Gastrocnemius medialis (tissue), 4 donors: ENCODE data around the gene FAM240B. TPM values are rescaled to one million over a fixed set of nuclear protein-coding genes. Genes with fewer than 3 reads are reported as not detected.

ENCODE experiments used
- ATAC-seq, 2 donors: fragments of 150-250 bp; one replicate each; pipeline ENCODE4 v1.9.1; 2016
- DNase-seq, 2 donors: peaks; one replicate each; pipeline ENCODE4 v3.0.0-alpha.2; 2019
- H3K27ac ChIP-seq, 4 donors: fragments of 200-600 bp; sonication (generic); 1 replicate in 1 of 4; 2 replicates in 3 of 4; pipeline ENCODE4 v1.5.1; 2016 to 2018; ENCODE audit warnings: mild to moderate bottlenecking in 2 of 4, moderate library complexity in 1 of 4
- H3K27me3 ChIP-seq, 3 donors: fragments of 200-600 bp; sonication (generic) in 2 of 3; 1 replicate in 1 of 3; 2 replicates in 2 of 3; pipeline versions ENCODE4 v1.5.1 to v1.6.0; 2016 to 2019; ENCODE audit warnings: mild to moderate bottlenecking in 1 of 3, moderate library complexity in 1 of 3
- H3K36me3 ChIP-seq, 2 donors: fragments of 200-600 bp; sonication (generic) in 1 of 2; one replicate each; pipeline ENCODE4 v1.5.1; 2017 to 2018
- H3K4me1 ChIP-seq, 2 donors: fragments of 200-600 bp; sonication (generic) in 1 of 2; one replicate each; pipeline ENCODE4 v1.5.1; 2016 to 2017; ENCODE audit warnings: mild to moderate bottlenecking in 2 of 2
- H3K4me3 ChIP-seq, 4 donors: fragments of 200-600 bp; sonication (generic) in 3 of 4; 1 replicate in 1 of 4; 2 replicates in 3 of 4; pipeline ENCODE4 v1.5.1; 2016 to 2019; ENCODE audit warnings: mild to moderate bottlenecking in 2 of 4
- H3K9me3 ChIP-seq, 3 donors: fragments of 200-600 bp; sonication (generic) in 2 of 3; 1 replicate in 1 of 3; 2 replicates in 2 of 3; pipeline ENCODE4 v1.5.1; 2016 to 2019
- POLR2A ChIP-seq, 2 donors: fragments of 450-650 bp; IDR thresholded peaks; one replicate each; pipeline ENCODE4 v1.6.1; 2017; ENCODE audit warnings: antibody characterized with exemption in 2 of 2, mild to moderate bottlenecking in 2 of 2, moderate library complexity in 2 of 2
- in situ Hi-C, 4 donors: fragments of 200-750 bp; cut with MboI; loops; one replicate each; pipeline versions ENCODE4 v1.15.0 to v1.8.0; 2017; ENCODE audit warnings: low sequenced_read_pairs in 4 of 4
- intact Hi-C: fragments of 100-400 bp; cut with DNase I; formaldehyde crosslinking; loops from one replicate; pipeline ENCODE4 v1.15.1; 2023; ENCODE audit warnings: low total_unique reads
- total RNA-seq, 4 donors: library from RNA; depleted of rRNA; stranded (reverse); fragments of >200 nt; gene quantifications; one replicate each; pipeline versions ENCODE4 v1.1.0 to v1.2.3, GENCODE V29; 2016
- TF ChIP-seq, protein P1 (sequence below), 5 experiments: fragments of 450-650 bp in 3 of 5; fragments of 200-600 bp in 2 of 5; sonication (generic) in 2 of 5; IDR thresholded peaks in 4 of 5; conservative IDR thresholded peaks in 1 of 5; 1 replicate in 4 of 5; 2 replicates in 1 of 5; pipeline ENCODE4 v1.5.1; 2016 to 2019; ENCODE audit warnings: antibody characterized with exemption in 5 of 5, mild to moderate bottlenecking in 3 of 5, moderate library complexity in 3 of 5

FAM240B gene
- total RNA-seq, result not detected

DNA sequence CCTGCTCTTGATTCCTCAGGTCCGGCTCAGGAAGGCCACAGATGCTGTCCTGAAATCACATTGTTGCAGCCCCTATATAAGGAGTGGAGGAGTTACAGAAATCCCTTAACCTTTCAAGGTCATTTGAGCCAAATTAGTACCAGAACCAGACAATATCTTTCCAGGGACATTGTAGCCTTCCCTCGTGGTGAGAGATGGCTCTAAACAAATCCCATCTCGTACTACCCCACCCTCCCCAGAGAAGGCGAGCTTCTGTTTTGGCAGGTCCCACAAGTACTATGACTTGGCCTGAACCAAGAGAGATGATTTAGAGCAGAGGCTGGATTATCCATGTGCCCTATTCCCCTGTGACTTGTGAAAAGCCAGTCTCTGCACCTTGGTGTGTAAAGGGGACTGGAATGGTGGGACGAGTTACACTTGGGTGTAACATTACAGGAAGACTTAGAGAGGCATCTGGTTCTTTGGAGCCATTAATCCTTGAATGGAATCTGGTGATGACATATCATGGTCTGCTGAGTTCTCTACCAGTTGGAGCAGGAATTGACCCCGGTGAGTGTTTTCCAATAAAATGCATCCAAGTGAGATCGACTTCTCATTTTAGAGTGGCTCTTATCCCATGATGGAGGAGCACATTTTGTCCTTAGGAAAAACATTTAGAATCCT lies at the start of gene FAM240B:
Gene FAM240B, minus strand, starts transcription at position 51 of the 663 bp plus-strand sequence. CDS start 16,134 bp downstream, outside the sequence.
- intact Hi-C loops, result no loop called here
- in situ Hi-C loops, result no loop called here
- Histone ChIP-seq H3K4me1 (no peaks in the 10 kb centered on the region), H3K27me3 (no peaks in the 10 kb centered on the region), H3K27ac (no peak within 1 kb of the TSS), H3K36me3 (no peaks in the 10 kb centered on the region), H3K9me3 (no peaks in the 10 kb centered on the region), H3K4me3 (no peak within 1 kb of the TSS)
- DNase-seq (no peak), ATAC-seq (no peak)
- no peak for TF ChIP-seq POLR2A (IDR thresholded peaks at IDR 0.05)
- TF ChIP-seq, protein P1, sequence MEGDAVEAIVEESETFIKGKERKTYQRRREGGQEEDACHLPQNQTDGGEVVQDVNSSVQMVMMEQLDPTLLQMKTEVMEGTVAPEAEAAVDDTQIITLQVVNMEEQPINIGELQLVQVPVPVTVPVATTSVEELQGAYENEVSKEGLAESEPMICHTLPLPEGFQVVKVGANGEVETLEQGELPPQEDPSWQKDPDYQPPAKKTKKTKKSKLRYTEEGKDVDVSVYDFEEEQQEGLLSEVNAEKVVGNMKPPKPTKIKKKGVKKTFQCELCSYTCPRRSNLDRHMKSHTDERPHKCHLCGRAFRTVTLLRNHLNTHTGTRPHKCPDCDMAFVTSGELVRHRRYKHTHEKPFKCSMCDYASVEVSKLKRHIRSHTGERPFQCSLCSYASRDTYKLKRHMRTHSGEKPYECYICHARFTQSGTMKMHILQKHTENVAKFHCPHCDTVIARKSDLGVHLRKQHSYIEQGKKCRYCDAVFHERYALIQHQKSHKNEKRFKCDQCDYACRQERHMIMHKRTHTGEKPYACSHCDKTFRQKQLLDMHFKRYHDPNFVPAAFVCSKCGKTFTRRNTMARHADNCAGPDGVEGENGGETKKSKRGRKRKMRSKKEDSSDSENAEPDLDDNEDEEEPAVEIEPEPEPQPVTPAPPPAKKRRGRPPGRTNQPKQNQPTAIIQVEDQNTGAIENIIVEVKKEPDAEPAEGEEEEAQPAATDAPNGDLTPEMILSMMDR (IDR thresholded peaks at IDR 0.05 in 4 of 5, conservative IDR thresholded peaks at IDR 0.05 in 1 of 5), result no peak

DNA sequence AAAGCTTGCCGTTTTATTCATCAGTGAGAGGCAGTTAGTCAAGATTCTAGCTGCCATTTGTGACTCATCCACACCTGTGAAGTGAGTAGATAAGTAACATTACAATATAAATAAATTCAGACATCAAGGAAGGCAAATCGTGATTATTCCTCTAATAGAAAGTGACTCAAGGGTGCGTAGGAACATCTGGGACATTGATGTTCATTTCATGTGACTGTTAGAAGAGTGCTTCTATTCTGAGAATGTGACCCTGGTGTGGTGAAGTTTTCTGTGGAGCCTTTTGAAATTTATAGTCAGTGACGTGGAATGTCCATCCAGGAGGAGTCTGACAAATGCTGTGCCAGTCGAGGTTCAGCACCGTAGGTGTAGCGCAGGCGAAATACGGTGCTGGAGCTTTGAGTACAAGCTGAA lies 48.4 kb upstream of the FAM240B start:
- no peaks in the 10 kb centered on the region for H3K36me3 ChIP-seq
- in situ Hi-C loops, result no loop called here
- no peak for DNase-seq
- no peak for TF ChIP-seq POLR2A (IDR thresholded peaks at IDR 0.05)
- TF ChIP-seq, protein P1 (IDR thresholded peaks at IDR 0.05 in 4 of 5, conservative IDR thresholded peaks at IDR 0.05 in 1 of 5), result no peak
- H3K4me1 ChIP-seq, result no peaks in the 10 kb centered on the region
- H3K27ac ChIP-seq, result no peak overlapping the region
- H3K27me3 ChIP-seq, result no peaks in the 10 kb centered on the region
- intact Hi-C loops, result no loop called here
- ATAC-seq, result no peak
- no peak overlapping the region for H3K4me3 ChIP-seq
- no peaks in the 10 kb centered on the region for H3K9me3 ChIP-seq

DNA sequence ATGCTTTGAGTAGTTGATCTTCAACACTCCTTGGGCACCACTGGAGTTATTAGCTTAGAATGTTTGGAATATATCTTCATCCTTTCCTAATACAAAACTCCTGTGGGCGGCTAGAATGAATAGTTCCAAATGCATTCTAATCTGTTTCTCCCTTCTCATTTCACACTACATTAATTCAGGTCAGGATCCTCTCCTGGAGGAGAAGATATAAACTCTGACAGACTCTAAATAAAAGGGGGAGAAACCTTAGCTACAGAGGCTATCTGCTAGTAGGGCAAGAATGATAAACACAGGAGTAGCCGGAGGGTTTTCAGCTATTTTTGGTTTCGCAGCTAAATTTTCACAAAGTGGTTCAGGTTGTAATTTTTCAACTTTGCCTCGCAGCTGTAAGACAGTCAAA lies 45.2 kb upstream of the FAM240B start:
- no peaks in the 10 kb centered on the region for H3K4me1 ChIP-seq
- H3K9me3 ChIP-seq, result no peaks in the 10 kb centered on the region
- DNase-seq (no peak), ATAC-seq (no peak)
- H3K27ac ChIP-seq, result no peak overlapping the region
- TF ChIP-seq POLR2A (IDR thresholded peaks at IDR 0.05), result no peak
- TF ChIP-seq, protein P1 (IDR thresholded peaks at IDR 0.05 in 4 of 5, conservative IDR thresholded peaks at IDR 0.05 in 1 of 5), result no peak
- intact Hi-C loops, result no loop called here
- H3K27me3 ChIP-seq, result peaks cover 0 to 2% (median 0%) of the 10 kb centered on the region in 3 donors
- no peak overlapping the region for H3K4me3 ChIP-seq
- in situ Hi-C loops, result no loop called here
- no peaks in the 10 kb centered on the region for H3K36me3 ChIP-seq

DNA sequence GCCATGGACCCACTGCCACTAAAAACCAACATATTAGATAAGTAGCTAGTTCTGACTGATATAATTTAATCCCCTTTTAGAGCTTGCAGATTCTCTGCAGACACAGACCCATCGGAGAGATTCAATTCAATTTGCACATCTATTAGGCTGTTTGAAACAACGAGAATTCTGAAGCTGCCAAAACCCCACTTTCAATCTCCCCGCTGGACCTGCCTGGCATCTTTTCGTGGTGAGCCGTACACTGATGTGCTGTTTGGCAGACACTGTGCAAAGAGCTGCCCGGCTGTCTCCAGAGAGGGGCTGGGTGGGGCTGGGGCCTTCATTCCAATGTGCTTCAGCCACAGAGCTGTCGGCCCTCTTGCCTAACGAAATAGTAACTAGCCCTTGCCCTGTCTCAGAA lies 42.1 kb upstream of the FAM240B start:
- Histone ChIP-seq H3K27me3 (peaks cover 0 to 2% (median 0%) of the 10 kb centered on the region in 3 donors), H3K9me3 (no peaks in the 10 kb centered on the region), H3K36me3 (no peaks in the 10 kb centered on the region), H3K4me3 (no peak overlapping the region), H3K27ac (no peak overlapping the region), H3K4me1 (no peaks in the 10 kb centered on the region)
- intact Hi-C loops, result no loop called here
- TF ChIP-seq, protein P1 (IDR thresholded peaks at IDR 0.05 in 4 of 5, conservative IDR thresholded peaks at IDR 0.05 in 1 of 5), result no peak
- no peak for TF ChIP-seq POLR2A (IDR thresholded peaks at IDR 0.05)
- DNase-seq (no peak), ATAC-seq (no peak)
- in situ Hi-C loops, result no loop called here

DNA sequence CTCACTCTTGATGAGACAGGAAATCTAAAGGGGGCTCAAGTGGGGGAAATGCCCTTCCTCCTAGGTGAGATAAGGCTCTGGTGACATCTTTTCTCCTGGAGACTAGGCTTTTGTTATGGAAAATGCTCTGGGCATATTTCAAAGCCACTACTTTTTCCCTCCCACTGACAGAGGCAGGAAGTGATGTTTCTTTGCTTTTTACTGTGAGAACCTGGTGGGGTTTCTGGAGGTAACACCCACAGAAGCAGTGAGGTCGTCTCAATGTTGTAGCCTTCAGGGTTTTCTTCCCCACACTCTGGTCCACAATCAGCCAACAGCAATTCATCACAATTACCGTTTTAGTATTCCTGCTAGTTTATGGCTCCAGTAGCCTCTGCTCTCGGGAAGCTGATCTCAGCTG lies 41.4 kb upstream of the FAM240B start:
- no peaks in the 10 kb centered on the region for H3K9me3 ChIP-seq
- H3K27ac ChIP-seq, result no peak overlapping the region
- no peak overlapping the region for H3K4me3 ChIP-seq
- ATAC-seq (no peak), DNase-seq (no peak)
- no peaks in the 10 kb centered on the region for H3K36me3 ChIP-seq
- peaks cover 0 to 2% (median 0%) of the 10 kb centered on the region in 3 donors for H3K27me3 ChIP-seq
- H3K4me1 ChIP-seq, result no peaks in the 10 kb centered on the region
- no peak for TF ChIP-seq POLR2A (IDR thresholded peaks at IDR 0.05)
- TF ChIP-seq, protein P1 (IDR thresholded peaks at IDR 0.05 in 4 of 5, conservative IDR thresholded peaks at IDR 0.05 in 1 of 5), result no peak
- intact Hi-C loops (no loop called here), in situ Hi-C loops (no loop called here)
